AG04450 (cell line): ENCODE results near the gene PTCH1. TPM values are rescaled to one million over a fixed set of nuclear protein-coding genes. Genes with fewer than 3 reads are reported as not detected.

Experiments
- CTCF ChIA-PET: fragments of 300-600, 350-600 bp; formaldehyde crosslinking; extraction: SDS; loops from one replicate; lab custom pipeline; 2022; ENCODE audit warnings: antibody characterized with exemption, inconsistent platforms; lab: Charles Lee
- POLR2A ChIA-PET: fragments of 350-600 bp; formaldehyde crosslinking; extraction: SDS; loops from one replicate; lab custom pipeline; 2021; ENCODE audit warnings: antibody characterized with exemption, inconsistent platforms; lab: Yijun Ruan, JAX
- DNase-seq: peaks from one replicate; pipeline ENCODE4 v3.0.0-alpha.2; 2011; ENCODE audit warnings: low read depth, low spot score
- H3K27ac ChIP-seq: one replicate; pipeline ENCODE4 v1.5.1; 2012; ENCODE audit warnings: low read depth, low read length, control low read depth
- H3K27me3 ChIP-seq: one replicate; pipeline ENCODE4 v1.6.0; 2012; ENCODE audit warnings: low read length; ENCODE audit not compliant: control insufficient read depth, insufficient read depth
- H3K4me3 ChIP-seq: 2 replicates; pipeline ENCODE4 v1.5.1; 2011; ENCODE audit warnings: mild to moderate bottlenecking, low read depth, low read length, control low read depth
- H3K9me3 ChIP-seq: 2 replicates; pipeline ENCODE4 v1.5.1; 2012; ENCODE audit warnings: low read length; ENCODE audit not compliant: control insufficient read depth, insufficient read depth
- polyA plus RNA-seq: library from polyadenylated mRNA; depleted of rRNA; stranded (reverse); fragments of >200 nt; gene quantifications from 2 replicates; pipeline ENCODE4 v1.2.3, GENCODE V29; 2011
- TF ChIP-seq, protein P1 (sequence below): IDR thresholded peaks from 2 replicates; pipeline ENCODE4 v1.5.1; 2011; ENCODE audit warnings: low read depth, low read length, control low read depth, inconsistent platforms

PTCH1 gene
- polyA plus RNA-seq, 1 experiment = 7.3 TPM

DNA sequence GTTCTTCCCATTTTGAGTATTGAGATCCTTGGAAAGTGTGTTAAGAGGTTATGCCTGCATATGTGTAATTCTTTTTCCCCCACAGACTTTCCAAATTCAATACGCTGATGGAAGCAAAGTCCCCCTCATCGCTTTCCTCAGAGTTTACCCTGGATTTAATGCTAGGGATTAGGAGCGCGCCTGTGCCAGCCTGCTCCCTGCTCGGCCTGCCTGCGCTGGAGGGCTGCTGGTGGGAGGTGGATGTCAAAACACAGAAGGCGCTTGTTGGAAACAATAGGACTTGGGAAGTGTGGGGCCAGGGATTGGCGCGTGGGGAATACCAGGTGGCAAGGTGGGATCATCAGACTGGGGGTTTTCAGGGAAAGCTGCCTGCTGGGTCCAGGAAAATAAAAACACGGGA is 39.8 kb upstream of the PTCH1 start:
- peaks cover 7% of the 10 kb centered on the region; the same call in 1 of the 2 replicates for H3K9me3 ChIP-seq
- H3K27ac ChIP-seq = no peak overlapping the region
- ChIA-PET CTCF (no interaction called here), POLR2A (no interaction called here)
- no peak overlapping the region for H3K4me3 ChIP-seq
- DNase-seq = no peak
- peaks cover 13% of the 10 kb centered on the region for H3K27me3 ChIP-seq
- TF ChIP-seq, protein P1, sequence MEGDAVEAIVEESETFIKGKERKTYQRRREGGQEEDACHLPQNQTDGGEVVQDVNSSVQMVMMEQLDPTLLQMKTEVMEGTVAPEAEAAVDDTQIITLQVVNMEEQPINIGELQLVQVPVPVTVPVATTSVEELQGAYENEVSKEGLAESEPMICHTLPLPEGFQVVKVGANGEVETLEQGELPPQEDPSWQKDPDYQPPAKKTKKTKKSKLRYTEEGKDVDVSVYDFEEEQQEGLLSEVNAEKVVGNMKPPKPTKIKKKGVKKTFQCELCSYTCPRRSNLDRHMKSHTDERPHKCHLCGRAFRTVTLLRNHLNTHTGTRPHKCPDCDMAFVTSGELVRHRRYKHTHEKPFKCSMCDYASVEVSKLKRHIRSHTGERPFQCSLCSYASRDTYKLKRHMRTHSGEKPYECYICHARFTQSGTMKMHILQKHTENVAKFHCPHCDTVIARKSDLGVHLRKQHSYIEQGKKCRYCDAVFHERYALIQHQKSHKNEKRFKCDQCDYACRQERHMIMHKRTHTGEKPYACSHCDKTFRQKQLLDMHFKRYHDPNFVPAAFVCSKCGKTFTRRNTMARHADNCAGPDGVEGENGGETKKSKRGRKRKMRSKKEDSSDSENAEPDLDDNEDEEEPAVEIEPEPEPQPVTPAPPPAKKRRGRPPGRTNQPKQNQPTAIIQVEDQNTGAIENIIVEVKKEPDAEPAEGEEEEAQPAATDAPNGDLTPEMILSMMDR = no peak

DNA sequence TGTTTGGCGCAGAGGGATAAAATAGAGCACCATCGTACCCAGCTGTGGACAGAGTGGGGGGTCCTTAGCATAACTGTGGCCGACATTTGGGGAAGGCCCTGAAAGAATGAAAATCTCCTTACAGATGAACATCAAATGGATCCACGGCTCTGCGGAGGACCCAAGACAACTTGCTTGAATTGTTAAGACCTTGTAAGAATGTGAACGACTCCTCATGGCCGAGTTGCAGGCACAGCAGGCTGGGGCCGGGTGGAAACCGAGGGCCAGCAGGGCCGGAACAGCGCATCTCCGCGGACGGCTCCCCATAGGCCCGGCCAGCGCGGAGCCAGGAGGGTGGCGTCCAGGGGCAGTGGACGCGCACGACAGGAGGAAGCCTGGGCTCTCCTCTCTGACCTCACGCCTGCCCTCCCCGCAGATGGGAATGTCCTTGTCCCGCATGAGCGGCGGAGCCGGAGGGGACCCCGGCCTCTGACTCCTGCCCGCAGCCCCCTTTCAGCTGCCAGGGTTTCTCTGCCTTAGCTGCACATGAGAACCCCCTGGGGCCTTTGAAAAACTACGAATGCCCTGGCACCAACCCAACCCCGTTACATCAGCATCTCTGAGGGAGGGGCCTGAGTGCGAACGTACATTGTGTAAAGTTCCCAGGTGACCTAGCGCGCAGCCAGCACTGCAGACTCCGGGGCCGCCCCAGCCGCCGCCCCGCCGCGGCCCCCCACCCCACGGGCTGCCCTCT is 36.2 kb upstream of the PTCH1 start:
- ChIA-PET CTCF (no interaction called here), POLR2A (no interaction called here)
- Histone ChIP-seq H3K27me3 (peaks cover 17% of the 10 kb centered on the region), H3K27ac (no peak overlapping the region), H3K9me3 (peaks cover 7% of the 10 kb centered on the region; the same call in 1 of the 2 replicates), H3K4me3 (no peak overlapping the region)
- TF ChIP-seq, protein P1 = no peak
- DNase-seq = no peak

DNA sequence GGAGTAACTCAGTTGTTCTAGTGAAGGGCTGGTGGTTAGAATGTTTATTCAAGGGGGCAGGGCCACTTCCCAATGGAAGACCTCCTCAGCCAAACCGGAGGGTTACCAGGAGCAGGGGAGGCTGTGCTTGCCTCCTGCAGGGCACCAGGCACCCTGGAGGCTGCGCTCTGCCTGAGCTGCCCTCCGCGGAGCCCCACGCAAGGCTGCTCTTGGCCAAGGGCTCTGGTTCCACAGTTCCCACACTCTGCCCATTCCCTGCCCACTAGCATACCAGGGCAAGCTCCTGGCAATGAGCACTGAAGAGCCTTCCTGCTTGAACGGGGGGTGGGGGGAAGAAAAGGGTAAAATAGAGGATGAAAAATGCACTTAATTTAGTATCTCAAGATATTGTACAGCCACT is 35.5 kb upstream of the PTCH1 start:
- peaks cover 7% of the 10 kb centered on the region; the same call in 1 of the 2 replicates for H3K9me3 ChIP-seq
- H3K27me3 ChIP-seq = peaks cover 17% of the 10 kb centered on the region
- no peak for DNase-seq
- CTCF ChIA-PET = no interaction called here
- TF ChIP-seq, protein P1 = no peak
- POLR2A ChIA-PET = no interaction called here
- H3K27ac ChIP-seq = no peak overlapping the region
- H3K4me3 ChIP-seq = no peak overlapping the region

DNA sequence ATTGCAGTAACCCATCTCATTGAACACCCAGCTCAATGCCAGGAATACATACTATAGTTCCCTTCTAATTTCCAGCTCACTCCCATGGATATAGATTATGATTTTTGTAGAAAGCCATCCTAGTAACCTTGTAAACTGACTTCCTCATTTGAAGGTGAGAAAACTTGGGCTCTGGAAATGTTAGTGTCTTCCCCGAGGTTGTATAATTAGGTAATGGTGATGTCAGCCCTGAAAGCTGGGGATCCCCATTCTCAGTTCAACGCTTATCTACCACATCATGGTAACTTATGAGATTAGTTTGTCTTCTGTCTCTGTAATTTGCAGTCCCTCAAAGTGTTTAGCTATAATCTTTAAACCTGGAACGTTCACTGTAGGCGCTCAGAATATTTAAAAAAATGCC is 34.6 kb upstream of the PTCH1 start:
- no peak for DNase-seq
- POLR2A ChIA-PET = no interaction called here
- H3K27ac ChIP-seq = no peak overlapping the region
- peaks cover 5% of the 10 kb centered on the region; the same call in 1 of the 2 replicates for H3K9me3 ChIP-seq
- TF ChIP-seq, protein P1 = no peak
- no peak overlapping the region for H3K4me3 ChIP-seq
- peaks cover 20% of the 10 kb centered on the region for H3K27me3 ChIP-seq
- CTCF ChIA-PET = interaction anchor here (0.6 to 0.7 kb wide), 2 partner anchors 659 to 1313 kb away, joined by 4 to 6 read pairs; no protein-coding TSS in a partner anchor

GRCh38 chr9:95545831-95546567 is 29.2 kb upstream of the PTCH1 start:
- TF ChIP-seq, protein P1 = no peak
- ChIA-PET CTCF (no interaction called here), POLR2A (no interaction called here)
- no peak for DNase-seq
- Histone ChIP-seq H3K4me3 (no peak overlapping the region), H3K9me3 (no peaks in the 10 kb centered on the region), H3K27me3 (peaks cover 15% of the 10 kb centered on the region), H3K27ac (no peak overlapping the region)
